DND-41 (cell line): ENCODE results near the gene SLC43A1.
A peak's percentile ranks its signal among the peaks of the same experiment; 100 is the strongest.

Experiments used
- ATAC-seq: fragments of 200-7000 bp; cut with Tn5 transposase; 3 replicates; pipeline ENCODE4 v1.9.1; 2021; ENCODE audit warnings: low read depth; ENCODE audit not compliant: insufficient read depth
- DNase-seq: peaks from one replicate; pipeline ENCODE4 v3.0.0-alpha.2; 2020
- H2AFZ ChIP-seq: 2 replicates; pipeline ENCODE4 v1.6.0; 2012; ENCODE audit warnings: low read depth, low read length
- H3K27ac ChIP-seq: 2 replicates; pipeline ENCODE4 v1.5.1; 2012; ENCODE audit warnings: low read length, inconsistent platforms
- H3K27me3 ChIP-seq: fragments of 200-600 bp; sonication (generic); 2 replicates; pipeline ENCODE4 v1.6.0; 2012; ENCODE audit warnings: low read length, mild to moderate bottlenecking, inconsistent platforms; ENCODE audit not compliant: insufficient read depth, poor library complexity
- H3K36me3 ChIP-seq: 2 replicates; pipeline ENCODE4 v1.5.1; 2012; ENCODE audit warnings: low read length, inconsistent platforms; ENCODE audit not compliant: insufficient read depth
- H3K4me1 ChIP-seq: 2 replicates; pipeline ENCODE4 v1.5.1; 2012; ENCODE audit warnings: mild to moderate bottlenecking, low read length; ENCODE audit not compliant: insufficient read depth
- H3K4me2 ChIP-seq: 2 replicates; pipeline ENCODE4 v1.6.0; 2012; ENCODE audit warnings: mild to moderate bottlenecking, moderate library complexity, low read length, inconsistent platforms; ENCODE audit not compliant: insufficient read depth
- H3K4me3 ChIP-seq, 2 experiments: fragments of 200-600 bp in 1 of 2; shearing (Covaris generic) in 1 of 2; 2 replicates each; pipeline ENCODE4 v1.5.1; 2012 to 2016; ENCODE audit warnings: inconsistent platforms in 2 of 2, low read length in 2 of 2, mild to moderate bottlenecking in 2 of 2, low read depth in 1 of 2, moderate library complexity in 1 of 2
- H3K79me2 ChIP-seq: 2 replicates; pipeline ENCODE4 v1.6.0; 2012; ENCODE audit warnings: low read length, inconsistent platforms; ENCODE audit not compliant: insufficient read depth
- H3K9ac ChIP-seq: 2 replicates; pipeline ENCODE4 v1.6.0; 2012; ENCODE audit warnings: low read depth, mild to moderate bottlenecking, inconsistent platforms, low read length, moderate library complexity
- H3K9me3 ChIP-seq: 2 replicates; pipeline ENCODE4 v1.5.1; 2012; ENCODE audit warnings: low read length, moderate library complexity, mild to moderate bottlenecking, inconsistent platforms; ENCODE audit not compliant: insufficient read depth, severe bottlenecking
- H4K20me1 ChIP-seq: 2 replicates; pipeline ENCODE4 v1.6.0; 2012; ENCODE audit warnings: low read length; ENCODE audit not compliant: insufficient read depth
- CTCF ChIP-seq: IDR thresholded peaks from 2 replicates; pipeline ENCODE4 v1.5.1; 2012; ENCODE audit warnings: borderline replicate concordance, low read length, moderate library complexity, mild to moderate bottlenecking; ENCODE audit not compliant: poor library complexity, severe bottlenecking; ENCODE audit errors: extremely low read depth
- EZH2 ChIP-seq: IDR thresholded peaks from 3 replicates; pipeline ENCODE4 v1.6.1; 2012; ENCODE audit warnings: borderline replicate concordance, low read depth, mild to moderate bottlenecking, moderate library complexity, low read length, inconsistent platforms; ENCODE audit not compliant: severe bottlenecking

The SLC43A1 gene

GRCh38 chr11:57514538-57515331, 767 bp downstream of the SLC43A1 start:
- no peaks in the 10 kb centered on the region for H3K9me3 ChIP-seq
- H4K20me1 ChIP-seq, result no peaks in the 10 kb centered on the region
- H2AFZ ChIP-seq, result peak overlapping the region; percentile 96
- DNase-seq (peak; percentile 67), ATAC-seq (peak; percentile 64)
- TF ChIP-seq EZH2 (no peak), CTCF (no peak)
- peaks cover 23% of the 10 kb centered on the region for H3K27me3 ChIP-seq
- H3K79me2 ChIP-seq, result no peaks in the 10 kb centered on the region
- H3K4me1 ChIP-seq, result peaks cover 28% of the 10 kb centered on the region
- H3K4me3 ChIP-seq, result peak overlapping the region; percentile 89 to 97
- peak overlapping the region; percentile 89 for H3K4me2 ChIP-seq
- H3K36me3 ChIP-seq, result no peaks in the 10 kb centered on the region
- peak overlapping the region; percentile 65; the same call in 1 of the 2 replicates for H3K27ac ChIP-seq
- H3K9ac ChIP-seq, result peak overlapping the region; percentile 74

- Histone ChIP-seq H3K27ac (no peak overlapping the region), H3K9ac (peak overlapping the region; percentile 74)
- ATAC-seq, result no peak
Observed at GRCh38 chr11:57513911-57514537, 1.5 kb downstream of the SLC43A1 start.

DNA sequence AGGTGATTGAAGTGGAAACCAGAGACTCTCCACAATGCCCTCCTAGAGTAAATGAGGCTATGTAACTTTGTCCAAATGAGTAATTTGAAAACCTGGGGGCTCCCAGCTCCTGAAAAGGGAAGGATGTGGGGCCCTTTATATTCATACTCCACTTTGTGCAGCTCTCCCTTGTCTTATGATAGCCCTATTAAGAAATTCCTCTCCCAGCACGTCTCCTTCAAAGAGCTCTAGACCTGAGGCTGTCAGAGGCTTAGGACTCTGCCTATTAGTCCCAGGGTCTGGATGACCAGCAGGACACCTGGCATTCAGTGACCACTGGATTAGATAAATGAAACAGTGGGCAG, 2.1 kb downstream of the SLC43A1 start:
- ATAC-seq (no peak), DNase-seq (no peak)
- H3K4me2 ChIP-seq, result no peak overlapping the region
- no peak overlapping the region for H3K9ac ChIP-seq
- H3K9me3 ChIP-seq, result no peaks in the 10 kb centered on the region
- H3K27ac ChIP-seq, result no peak overlapping the region
- H3K27me3 ChIP-seq, result peaks cover 23% of the 10 kb centered on the region
- no peaks in the 10 kb centered on the region for H3K36me3 ChIP-seq
- no peak overlapping the region for H3K4me3 ChIP-seq
- H2AFZ ChIP-seq, result no peak overlapping the region
- peaks cover 28% of the 10 kb centered on the region for H3K4me1 ChIP-seq
- no peaks in the 10 kb centered on the region for H3K79me2 ChIP-seq
- H4K20me1 ChIP-seq, result no peaks in the 10 kb centered on the region
- TF ChIP-seq CTCF (no peak), EZH2 (no peak)

More at GRCh38 chr11:57513911-57514537, 1.5 kb downstream of the SLC43A1 start:
- peak overlapping the region in 1 of 2 experiments; percentile 97; a peak in 2 of 4 replicates for H3K4me3 ChIP-seq
- peak overlapping the region; percentile 96 for H2AFZ ChIP-seq
- H4K20me1 ChIP-seq, result no peaks in the 10 kb centered on the region
- H3K9me3 ChIP-seq, result no peaks in the 10 kb centered on the region
- no peak for TF ChIP-seq CTCF
- no peak for TF ChIP-seq EZH2
- peaks cover 28% of the 10 kb centered on the region for H3K4me1 ChIP-seq
- DNase-seq, result no peak
- H3K79me2 ChIP-seq, result no peaks in the 10 kb centered on the region
- no peaks in the 10 kb centered on the region for H3K36me3 ChIP-seq
- peaks cover 23% of the 10 kb centered on the region for H3K27me3 ChIP-seq
- peak overlapping the region; percentile 89 for H3K4me2 ChIP-seq
